ENCODE measurements around the gene CAMK2A. TPM values are rescaled to one million over a fixed set of nuclear protein-coding genes. Genes with fewer than 3 reads are reported as not detected.

The CAMK2A gene
- total and polyA plus RNA-seq, 2 donors (not counting 3 experiments of a cell fraction or from before 2014, with no cell fraction given), result not detected

- Histone ChIP-seq H2AFZ (ENCODE audit: low read depth, low read length) (no peak overlapping the region), H4K20me1 (replicated peaks; ENCODE audit: control insufficient read depth, extremely low read depth, insufficient read depth, low read length) (no peaks in the 10 kb centered on the region), H3K36me3 (ENCODE audit: control insufficient read depth in 2 of 2, extremely low read depth in 1 of 2, insufficient read depth in 2 of 2, low read length in 2 of 2) (no peaks in the 10 kb centered on the region), H3K4me2 (ENCODE audit: insufficient read depth, low read length) (no peak overlapping the region), H3K9me3 (replicated peaks; ENCODE audit: control insufficient read depth, insufficient read depth, low read length) (no peaks in the 10 kb centered on the region), H3K27ac (ENCODE audit: insufficient read depth, low read depth, low read length) (no peak overlapping the region), H3K9ac (replicated peaks; ENCODE audit: extremely low read depth, insufficient read depth, low read length) (no peak overlapping the region), H3K4me1 (ENCODE audit: control insufficient read depth, extremely low read depth, insufficient read depth, low read length) (no peaks in the 10 kb centered on the region), H3K27me3 (ENCODE audit: control insufficient read depth in 2 of 2, insufficient read depth in 2 of 2, low read length in 2 of 2) (peaks cover 6 to 8% of the 10 kb centered on the region in 2 experiments), H3K4me3 (replicated peaks in 1 of 3; ENCODE audit: insufficient read depth in 1 of 3, low read depth in 1 of 3, low read length in 3 of 3) (no peak overlapping the region), H3K9me1 (replicated peaks; ENCODE audit: control insufficient read depth, extremely low read depth, insufficient read depth, low read length) (no peaks in the 10 kb centered on the region), H3K79me2 (ENCODE audit: control insufficient read depth, insufficient read depth, low read length) (no peaks in the 10 kb centered on the region)
- BruUV-seq (replicated peaks), result no TSS peak
- intact Hi-C loops (cut with micrococcal nuclease), result no loop called here
- ChIA-PET CTCF (interaction anchor here (0.8 to 2.9 kb wide), 15 partner anchors 9 to 346 kb away, joined by 3 to 27 read pairs (median 5); partner anchors contain the start of gene PDGFRB), POLR2A (no interaction called here)
- TF ChIP-seq FOS (IDR thresholded peaks at IDR 0.05; ENCODE audit: borderline replicate concordance, insufficient read depth, low read length) (no peak), EZH2 (IDR thresholded peaks at IDR 0.05; ENCODE audit: borderline replicate concordance, low read depth, low read length, severe bottlenecking) (no peak), MAX (IDR thresholded peaks at IDR 0.05; ENCODE audit: insufficient read depth, insufficient read length) (no peak), JUN (IDR thresholded peaks at IDR 0.05; ENCODE audit: borderline replicate concordance, insufficient read depth, insufficient read length, low read depth) (no peak), POLR2A (IDR thresholded peaks at IDR 0.05; ENCODE audit: low read depth, low read length) (no peak)
- DNase-seq (ENCODE audit: low read depth, low spot score) (no peak), FAIRE-seq (no peak)
- dilution Hi-C loops (cut with MboI; ENCODE audit: extremely low pct_ligation_motif_present, low sequenced_read_pairs), result no loop called here
Observed at GRCh38 chr5:150176745-150177477, 112.7 kb downstream of the CAMK2A start.

- H3K4me2 ChIP-seq (ENCODE audit: insufficient read depth, low read length), result no peak overlapping the region
- no peaks in the 10 kb centered on the region for H3K79me2 ChIP-seq (ENCODE audit: control insufficient read depth, insufficient read depth, low read length)
- no peaks in the 10 kb centered on the region for H3K4me1 ChIP-seq (ENCODE audit: control insufficient read depth, extremely low read depth, insufficient read depth, low read length)
- H3K9me3 ChIP-seq (replicated peaks; ENCODE audit: control insufficient read depth, insufficient read depth, low read length), result no peaks in the 10 kb centered on the region
- no peaks in the 10 kb centered on the region for H4K20me1 ChIP-seq (replicated peaks; ENCODE audit: control insufficient read depth, extremely low read depth, insufficient read depth, low read length)
- peak; percentile 34 for DNase-seq (ENCODE audit: low read depth, low spot score)
- intact Hi-C loops (cut with micrococcal nuclease), result loop anchor here (1.0 to 2.0 kb wide), 3 partner anchors 15 to 175 kb away; partner anchors contain the start of genes HMGXB3 and TIGD6
- H3K36me3 ChIP-seq (ENCODE audit: control insufficient read depth in 2 of 2, extremely low read depth in 1 of 2, insufficient read depth in 2 of 2, low read length in 2 of 2), result no peaks in the 10 kb centered on the region
- no peak overlapping the region for H3K27ac ChIP-seq (ENCODE audit: insufficient read depth, low read depth, low read length)
- no peak overlapping the region for H2AFZ ChIP-seq (ENCODE audit: low read depth, low read length)
- H3K27me3 ChIP-seq (ENCODE audit: control insufficient read depth in 2 of 2, insufficient read depth in 2 of 2, low read length in 2 of 2), result peaks cover 6 to 10% of the 10 kb centered on the region in 2 experiments
- H3K9me1 ChIP-seq (replicated peaks; ENCODE audit: control insufficient read depth, extremely low read depth, insufficient read depth, low read length), result no peaks in the 10 kb centered on the region
- no peak overlapping the region for H3K9ac ChIP-seq (replicated peaks; ENCODE audit: extremely low read depth, insufficient read depth, low read length)
- FAIRE-seq, result peak; percentile 81
- TF ChIP-seq POLR2A (IDR thresholded peaks at IDR 0.05; ENCODE audit: low read depth, low read length) (no peak), CTCF (IDR thresholded peaks at IDR 0.05; ENCODE audit: extremely low read depth in 1 of 2, insufficient read depth in 1 of 2, low read depth in 1 of 2, low read length in 2 of 2) (peak; percentile 48 to 77)
- BruUV-seq (replicated peaks), result no TSS peak
- dilution Hi-C loops (cut with MboI; ENCODE audit: extremely low pct_ligation_motif_present, low sequenced_read_pairs), result no loop called here
- POLR2A ChIA-PET, result no interaction called here
- CTCF ChIA-PET, result interaction anchor here (0.5 to 2.9 kb wide), 28 partner anchors 10 to 344 kb away, joined by 3 to 27 read pairs (median 4); partner anchors contain the start of gene PDGFRB
- no peak overlapping the region for H3K4me3 ChIP-seq (replicated peaks in 1 of 3; ENCODE audit: insufficient read depth in 1 of 3, low read depth in 1 of 3, low read length in 3 of 3)
Observed at GRCh38 chr5:150175536-150175935, 114.0 kb downstream of the CAMK2A start.

Measured in endothelial cell of umbilical vein (primary cell).